Right lobe of liver (tissue), 6 donors: ENCODE results near the gene TRAPPC2B. TPM values are rescaled to one million over a fixed set of nuclear protein-coding genes. Genes with fewer than 3 reads are reported as not detected.

Experiments
- ATAC-seq, 4 donors: fragments of 200-7000 bp; cut with Tn5 transposase; one replicate each; pipeline ENCODE4 v1.9.1; 2020; ENCODE audit warnings: mild to moderate bottlenecking in 4 of 4, moderate library complexity in 4 of 4
- DNase-seq, 3 donors: peaks; one replicate each; pipeline ENCODE4 v3.0.0-alpha.2; 2020
- H3K27ac ChIP-seq, 3 donors: fragments of 200-600 bp; one replicate each; pipeline ENCODE4 v1.8.0; 2022
- H3K27me3 ChIP-seq, 2 donors: fragments of 200-600 bp; one replicate each; pipeline ENCODE4 v1.8.0; 2022
- H3K36me3 ChIP-seq, 4 donors: fragments of 200-600 bp; sonication (generic) in 1 of 4; one replicate each; pipeline versions ENCODE4 v1.5.1 to v1.8.0; 2017 to 2022; ENCODE audit warnings: control low read depth in 1 of 4
- H3K4me1 ChIP-seq, 4 donors: fragments of 200-600 bp; sonication (generic) in 1 of 4; one replicate each; pipeline versions ENCODE4 v1.5.1 to v1.8.0; 2017 to 2022; ENCODE audit warnings: control low read depth in 1 of 4
- H3K4me3 ChIP-seq, 3 donors: fragments of 200-600 bp; one replicate each; pipeline ENCODE4 v1.8.0; 2022
- H3K9me3 ChIP-seq, 4 donors: fragments of 200-600 bp; sonication (generic) in 1 of 4; one replicate each; pipeline versions ENCODE4 v1.5.1 to v1.8.0; 2017 to 2022; ENCODE audit warnings: control low read depth in 1 of 4
- CTCF ChIP-seq, 4 donors: fragments of 200-600 bp in 3 of 4; fragments of 450-650 bp in 1 of 4; IDR thresholded peaks; one replicate each; pipeline versions ENCODE4 v1.5.1 to v1.8.0; 2016 to 2022; ENCODE audit warnings: antibody characterized with exemption in 4 of 4, mild to moderate bottlenecking in 2 of 4
- POLR2A ChIP-seq: fragments of 450-650 bp; IDR thresholded peaks from one replicate; pipeline ENCODE4 v1.6.1; 2017; ENCODE audit warnings: antibody characterized with exemption, mild to moderate bottlenecking
- WGBS: methylation state at CpG from one replicate; pipeline ENCODE4 v1.1.6; 2018; ENCODE audit warnings: low coverage, low lambda C conversion rate; ENCODE audit not compliant: insufficient coverage; ENCODE audit errors: missing lambda C conversion rate; 5-methylcytosine and 5-hydroxymethylcytosine counted together
- intact Hi-C, 2 donors: fragments of 100-400 bp; cut with DNase I; formaldehyde crosslinking; loops; one replicate each; pipeline versions ENCODE4 v1.11.2 to v1.14.1; 2022
- total RNA-seq, 6 experiments: library from RNA; depleted of rRNA in 2 of 6; stranded (reverse); fragments of >200 nt in 2 of 6; fragmentation: NEBNext Ultra II Directional in 3 of 6; extraction: Animal tissue kit (Norgen Biotek cat#: 25700) in 3 of 6; gene quantifications; one replicate each; pipeline versions ENCODE4 v1.1.0 to v1.2.4, GENCODE V29; 2016 to 2023
- donor health status: DM: no; HTN: yes; CAD: no.
- donor health status: DM: no; HTN: no; CAD: no.
- donor health status: DM: no; HTN: no; CAD: no.
- donor health status: DM: no; HTN: yes; CAD: no.
- donor health status: DM: no; HTN: yes; CAD: no.

Gene TRAPPC2B
- total RNA-seq, 6 experiments from 2014 or later = 1.1 to 10.8 (median 3.1) TPM

- intact Hi-C loops = no loop called here
- ATAC-seq (no peak), DNase-seq (no peak)
- no peak overlapping the region for H3K4me3 ChIP-seq
- H3K36me3 ChIP-seq = peaks cover 0 to 56% (median 32%) of the 10 kb centered on the region in 4 donors
- no peaks in the 10 kb centered on the region for H3K4me1 ChIP-seq
- H3K9me3 ChIP-seq = peaks cover 0 to 10% (median 0%) of the 10 kb centered on the region in 4 donors
- TF ChIP-seq CTCF (IDR thresholded peaks at IDR 0.05) (no peak), POLR2A (no peak)
- H3K27ac ChIP-seq = no peak overlapping the region
- 94% methylated on average over 5 of the region's 8 CpGs for WGBS
- no peaks in the 10 kb centered on the region for H3K27me3 ChIP-seq
Observed at GRCh38 chr19:57327993-57328392, 35.4 kb upstream of the TRAPPC2B start.

- H3K27me3 ChIP-seq = no peaks in the 10 kb centered on the region
- TF ChIP-seq POLR2A = no peak
- no peak for TF ChIP-seq CTCF (IDR thresholded peaks at IDR 0.05)
- H3K4me3 ChIP-seq = no peak overlapping the region
- H3K4me1 ChIP-seq = no peaks in the 10 kb centered on the region
- intact Hi-C loops = no loop called here
- ATAC-seq (no peak), DNase-seq (no peak)
- peaks cover 0 to 6% (median 0%) of the 10 kb centered on the region in 4 donors for H3K9me3 ChIP-seq
- H3K36me3 ChIP-seq = no peaks in the 10 kb centered on the region
- WGBS = 84% methylated on average over 4 of the region's 4 CpGs
- no peak overlapping the region for H3K27ac ChIP-seq
Observed at GRCh38 chr19:57334191-57334590, 29.2 kb upstream of the TRAPPC2B start.

- Histone ChIP-seq H3K27me3 (no peaks in the 10 kb centered on the region), H3K4me3 (no peak overlapping the region), H3K27ac (no peak overlapping the region), H3K9me3 (no peaks in the 10 kb centered on the region), H3K4me1 (no peaks in the 10 kb centered on the region), H3K36me3 (no peaks in the 10 kb centered on the region)
- DNase-seq (no peak), ATAC-seq (no peak)
- 57% methylated on average over 3 of the region's 3 CpGs for WGBS
- no peak for TF ChIP-seq CTCF (IDR thresholded peaks at IDR 0.05)
- TF ChIP-seq POLR2A = no peak
- intact Hi-C loops = no loop called here
Observed at GRCh38 chr19:57338877-57339276, 24.5 kb upstream of the TRAPPC2B start.

- H3K9me3 ChIP-seq = no peaks in the 10 kb centered on the region
- no peak overlapping the region for H3K27ac ChIP-seq
- H3K36me3 ChIP-seq = no peaks in the 10 kb centered on the region
- 52% methylated on average over 6 of the region's 6 CpGs for WGBS
- intact Hi-C loops = no loop called here
- TF ChIP-seq POLR2A = no peak
- no peak for TF ChIP-seq CTCF (IDR thresholded peaks at IDR 0.05)
- H3K4me1 ChIP-seq = no peaks in the 10 kb centered on the region
- H3K4me3 ChIP-seq = no peak overlapping the region
- ATAC-seq (no peak), DNase-seq (no peak)
- H3K27me3 ChIP-seq = no peaks in the 10 kb centered on the region
Observed at GRCh38 chr19:57342582-57342981, 20.8 kb upstream of the TRAPPC2B start.

- intact Hi-C loops = no loop called here
- Histone ChIP-seq H3K27me3 (no peaks in the 10 kb centered on the region), H3K36me3 (no peaks in the 10 kb centered on the region), H3K4me3 (no peak overlapping the region), H3K4me1 (peaks cover 0 to 8% (median 3%) of the 10 kb centered on the region in 4 donors), H3K27ac (no peak overlapping the region), H3K9me3 (no peaks in the 10 kb centered on the region)
- DNase-seq (no peak), ATAC-seq (no peak)
- TF ChIP-seq CTCF (IDR thresholded peaks at IDR 0.05) = no peak
- TF ChIP-seq POLR2A = no peak
- 72% methylated on average over 3 of the region's 3 CpGs for WGBS
Observed at GRCh38 chr19:57348136-57348535, 15.2 kb upstream of the TRAPPC2B start.
